ENCODE measurements around the gene OR6B2.

Gene OR6B2

DNA sequence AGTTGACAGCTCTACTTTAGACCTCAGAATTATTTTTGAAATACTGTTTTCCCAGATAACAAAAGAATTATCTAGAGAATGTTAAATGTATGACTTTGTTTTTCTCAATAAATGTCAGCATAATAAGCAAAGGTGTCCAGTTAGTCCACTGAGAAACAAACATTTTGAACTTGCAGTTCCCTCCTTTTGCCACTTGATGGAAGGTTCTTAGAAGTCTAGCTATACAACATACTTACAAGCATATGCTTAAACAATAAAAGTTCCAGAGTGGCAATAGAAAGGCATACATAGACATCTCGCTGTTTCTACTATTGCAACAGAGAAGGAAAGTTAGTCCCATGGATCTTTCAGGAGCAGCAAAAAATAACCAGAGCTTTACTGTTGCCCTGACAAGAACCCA lies 16.9 kb downstream of the OR6B2 start:
- H3K27ac Mint-ChIP-seq = no peak overlapping the region
- H3K36me3 Mint-ChIP-seq = peaks cover 13% of the 10 kb centered on the region
- no peaks in the 10 kb centered on the region for H3K9me3 Mint-ChIP-seq
- H3K4me1 Mint-ChIP-seq = no peaks in the 10 kb centered on the region
- H3K4me3 Mint-ChIP-seq = no peak overlapping the region
- H3K27me3 Mint-ChIP-seq = no peaks in the 10 kb centered on the region

GRCh38 chr2:240002983-240003382 lies 27.2 kb downstream of the OR6B2 start:
- peaks cover 18% of the 10 kb centered on the region for H3K36me3 Mint-ChIP-seq
- no peaks in the 10 kb centered on the region for H3K27me3 Mint-ChIP-seq
- H3K27ac Mint-ChIP-seq = no peak overlapping the region
- no peaks in the 10 kb centered on the region for H3K4me1 Mint-ChIP-seq
- no peaks in the 10 kb centered on the region for H3K9me3 Mint-ChIP-seq
- no peak overlapping the region for H3K4me3 Mint-ChIP-seq

DNA sequence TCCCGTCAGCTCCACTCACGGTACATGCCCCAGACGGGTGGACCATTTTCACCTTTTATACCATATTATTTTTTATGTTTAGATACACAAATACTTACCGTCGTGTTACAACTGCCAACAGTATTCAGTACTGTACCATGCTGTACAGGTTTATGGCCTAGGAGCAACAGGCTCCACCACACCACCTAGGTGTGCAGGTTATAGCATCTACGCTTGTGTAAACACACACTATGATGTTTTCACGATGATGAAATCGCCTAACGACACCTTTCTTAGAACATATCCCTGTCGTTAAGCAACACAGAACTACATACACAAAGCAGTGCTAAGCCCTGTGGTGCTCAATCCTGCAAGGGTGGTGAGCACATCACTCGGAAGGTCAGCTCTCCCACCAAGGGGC lies 29.6 kb downstream of the OR6B2 start:
- peaks cover 10% of the 10 kb centered on the region for H3K36me3 Mint-ChIP-seq
- H3K27me3 Mint-ChIP-seq = no peaks in the 10 kb centered on the region
- H3K27ac Mint-ChIP-seq = no peak overlapping the region
- no peak overlapping the region for H3K4me3 Mint-ChIP-seq
- no peaks in the 10 kb centered on the region for H3K9me3 Mint-ChIP-seq
- no peaks in the 10 kb centered on the region for H3K4me1 Mint-ChIP-seq

- Mint-ChIP-seq H3K27me3 (no peaks in the 10 kb centered on the region), H3K36me3 (peaks cover 2% of the 10 kb centered on the region), H3K4me3 (no peak overlapping the region), H3K27ac (no peak overlapping the region), H3K9me3 (no peaks in the 10 kb centered on the region), H3K4me1 (no peaks in the 10 kb centered on the region)
Observed at GRCh38 chr2:239997686-239998409, 32.4 kb downstream of the OR6B2 start.

DNA sequence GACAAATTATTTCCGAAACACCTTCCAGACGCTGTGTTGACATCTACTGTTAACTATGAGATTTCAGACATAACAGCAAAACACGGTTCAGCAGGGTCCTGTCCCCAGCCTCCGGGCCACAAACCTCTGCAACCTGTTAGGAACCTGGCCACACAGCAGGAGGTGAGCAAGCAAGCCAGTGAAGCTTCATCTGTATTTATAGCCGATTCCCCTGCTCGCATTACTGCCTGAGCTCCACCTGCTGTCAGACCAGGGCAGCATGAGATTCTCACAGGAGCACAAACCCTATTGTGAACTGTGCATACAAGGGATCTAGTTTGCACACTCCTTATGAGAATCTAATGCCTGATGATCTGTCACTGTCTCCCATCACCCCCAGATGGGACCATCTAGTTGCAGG lies 36.1 kb downstream of the OR6B2 start:
- no peaks in the 10 kb centered on the region for H3K4me1 Mint-ChIP-seq
- peaks cover 6% of the 10 kb centered on the region for H3K36me3 Mint-ChIP-seq
- no peak overlapping the region for H3K4me3 Mint-ChIP-seq
- no peaks in the 10 kb centered on the region for H3K9me3 Mint-ChIP-seq
- H3K27me3 Mint-ChIP-seq = no peaks in the 10 kb centered on the region
- H3K27ac Mint-ChIP-seq = no peak overlapping the region

DNA sequence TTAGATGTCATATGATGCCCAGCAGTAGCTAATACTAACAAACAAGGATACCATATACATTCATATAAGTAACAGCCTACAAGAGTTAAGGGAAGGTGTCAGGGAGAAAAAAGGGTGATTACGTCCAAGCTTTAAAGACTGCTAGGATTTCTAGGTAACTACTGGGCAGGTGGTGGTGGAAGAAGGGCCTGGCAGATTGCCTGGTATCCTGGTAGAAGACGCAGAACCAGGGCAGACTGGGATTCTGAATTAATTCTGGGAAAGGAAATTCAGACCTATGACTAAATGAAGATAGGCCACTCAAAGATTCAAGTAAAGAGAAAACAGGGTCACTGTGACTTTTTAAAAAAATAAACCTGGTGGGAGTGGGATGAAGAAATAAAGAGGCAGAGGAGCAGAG lies 36.9 kb downstream of the OR6B2 start:
- H3K36me3 Mint-ChIP-seq = peaks cover 12% of the 10 kb centered on the region
- no peak overlapping the region for H3K27ac Mint-ChIP-seq
- H3K27me3 Mint-ChIP-seq = no peaks in the 10 kb centered on the region
- H3K4me3 Mint-ChIP-seq = no peak overlapping the region
- H3K4me1 Mint-ChIP-seq = no peaks in the 10 kb centered on the region
- no peaks in the 10 kb centered on the region for H3K9me3 Mint-ChIP-seq

DNA sequence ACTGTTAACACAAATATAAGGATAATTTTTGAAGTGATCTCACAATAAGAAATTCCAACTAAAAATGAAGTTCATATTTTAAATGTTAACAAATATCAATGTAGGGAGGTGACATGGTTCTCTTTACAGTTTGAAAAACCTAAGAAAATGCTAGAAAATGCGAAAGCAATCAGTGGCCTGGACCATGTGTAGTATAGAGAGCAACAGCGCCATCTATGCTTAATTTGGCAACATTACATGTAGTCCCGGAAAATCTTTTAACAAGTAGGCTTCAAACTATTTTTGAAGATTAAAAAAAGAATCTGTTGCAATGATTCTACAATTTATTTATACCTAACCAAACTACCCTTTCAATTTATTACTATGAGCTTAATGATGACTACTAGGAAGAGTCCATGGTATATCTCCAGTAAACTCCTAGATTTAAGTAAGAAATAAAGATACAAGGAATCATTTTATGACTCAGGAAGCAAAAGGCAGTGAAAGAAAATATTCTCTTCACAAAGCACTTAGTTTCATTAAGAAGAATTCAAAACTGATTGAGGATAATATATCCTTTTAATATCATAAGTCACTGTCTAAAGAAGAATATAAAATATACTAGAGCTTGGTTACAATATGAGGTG lies 38.4 kb downstream of the OR6B2 start:
- H3K27ac Mint-ChIP-seq = no peak overlapping the region
- H3K4me3 Mint-ChIP-seq = no peak overlapping the region
- H3K27me3 Mint-ChIP-seq = no peaks in the 10 kb centered on the region
- H3K36me3 Mint-ChIP-seq = peaks cover 17% of the 10 kb centered on the region
- no peaks in the 10 kb centered on the region for H3K4me1 Mint-ChIP-seq
- no peaks in the 10 kb centered on the region for H3K9me3 Mint-ChIP-seq

DNA sequence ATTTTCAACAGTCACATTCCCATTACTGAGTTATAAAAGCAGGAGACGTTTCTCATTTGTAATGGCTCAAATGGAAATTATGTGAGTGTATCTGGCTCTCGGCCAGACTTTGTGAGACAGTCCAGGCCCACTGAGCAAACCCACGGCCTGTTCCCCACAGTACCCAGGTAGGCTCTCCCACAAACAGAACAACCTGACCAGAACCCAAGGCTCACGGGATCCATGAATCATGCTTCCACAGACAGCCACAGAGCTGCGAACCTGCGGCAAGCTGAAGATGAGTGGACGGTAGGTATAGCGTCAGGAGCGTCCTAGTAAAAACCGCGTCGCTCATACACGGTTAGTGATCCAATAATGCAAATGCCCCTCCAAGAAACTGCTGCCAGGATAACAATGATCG lies 39.3 kb downstream of the OR6B2 start:
- Mint-ChIP-seq H3K9me3 (no peaks in the 10 kb centered on the region), H3K4me1 (no peaks in the 10 kb centered on the region), H3K27me3 (no peaks in the 10 kb centered on the region), H3K36me3 (peaks cover 22% of the 10 kb centered on the region), H3K27ac (no peak overlapping the region), H3K4me3 (no peak overlapping the region)

DNA sequence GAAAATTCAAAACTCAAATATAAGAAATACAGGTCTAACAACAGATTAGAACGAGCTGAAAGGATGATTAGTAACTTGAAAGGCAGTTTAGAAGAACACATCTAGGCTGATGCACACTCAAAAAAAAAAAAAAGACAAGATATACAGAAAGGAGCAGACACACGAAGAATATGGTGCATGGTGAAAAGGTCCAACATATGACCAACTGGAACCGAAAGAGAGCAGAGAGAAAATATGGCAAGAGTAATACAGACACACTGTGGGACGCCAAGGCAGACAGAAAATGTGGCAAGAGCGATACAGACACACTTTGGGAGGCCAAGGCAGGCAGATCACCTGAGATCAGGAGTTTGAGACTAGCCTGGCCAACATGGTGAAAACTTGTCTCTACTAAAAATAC lies 44.9 kb downstream of the OR6B2 start:
- H3K4me3 Mint-ChIP-seq = no peak overlapping the region
- H3K36me3 Mint-ChIP-seq = peaks cover 35% of the 10 kb centered on the region
- H3K4me1 Mint-ChIP-seq = peaks cover 3% of the 10 kb centered on the region
- no peaks in the 10 kb centered on the region for H3K27me3 Mint-ChIP-seq
- H3K27ac Mint-ChIP-seq = no peak overlapping the region
- H3K9me3 Mint-ChIP-seq = no peaks in the 10 kb centered on the region

GRCh38 chr2:239984421-239985194 lies 45.6 kb downstream of the OR6B2 start:
- peaks cover 3% of the 10 kb centered on the region for H3K4me1 Mint-ChIP-seq

DNA sequence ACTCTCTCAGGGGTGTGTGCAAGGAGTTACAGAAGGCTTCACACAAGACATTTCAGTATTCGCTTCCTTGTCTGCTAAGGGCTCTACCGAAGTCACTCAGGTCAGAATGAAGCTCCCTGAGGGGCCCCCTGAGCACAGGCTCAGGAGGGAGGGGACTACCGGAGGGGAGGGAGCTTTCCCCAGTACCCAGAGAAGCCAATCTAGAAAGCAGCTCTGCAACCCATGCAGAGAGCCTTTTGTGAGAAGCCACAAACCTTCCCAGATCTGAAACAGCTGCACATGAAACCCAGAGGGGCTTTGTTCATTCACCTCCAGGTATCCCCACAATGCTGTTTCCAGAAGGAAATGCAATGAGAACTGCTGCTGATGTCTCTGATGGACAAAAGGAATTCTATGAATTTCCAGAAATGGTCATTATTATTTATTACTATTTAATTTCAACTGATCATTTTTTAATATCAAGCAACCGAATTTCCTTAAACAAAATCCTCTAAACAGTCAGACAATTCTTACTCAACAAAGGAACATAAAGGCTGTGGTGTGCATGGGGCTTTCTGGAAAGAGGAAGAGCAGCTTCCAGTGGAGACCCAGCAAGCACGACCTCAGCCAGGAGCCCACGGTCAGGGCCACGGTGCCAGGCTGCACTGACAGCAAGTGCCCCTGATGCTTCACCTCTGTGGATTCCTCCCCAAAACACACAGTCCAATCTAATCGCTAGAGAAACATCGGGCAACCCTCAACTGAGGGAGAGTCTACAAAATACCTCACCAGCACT lies 47.0 kb downstream of the OR6B2 start:
- H3K36me3 Mint-ChIP-seq = peaks cover 23% of the 10 kb centered on the region
- peaks cover 3% of the 10 kb centered on the region for H3K4me1 Mint-ChIP-seq
- H3K9me3 Mint-ChIP-seq = no peaks in the 10 kb centered on the region
- H3K27me3 Mint-ChIP-seq = no peaks in the 10 kb centered on the region
- no peak overlapping the region for H3K27ac Mint-ChIP-seq
- no peak overlapping the region for H3K4me3 Mint-ChIP-seq

More at GRCh38 chr2:239984421-239985194, 45.6 kb downstream of the OR6B2 start:
- Mint-ChIP-seq H3K36me3 (peaks cover 32% of the 10 kb centered on the region), H3K4me3 (no peak overlapping the region), H3K27ac (no peak overlapping the region), H3K9me3 (no peaks in the 10 kb centered on the region), H3K27me3 (no peaks in the 10 kb centered on the region)
